GM08714 (cell line): Measurements from ENCODE around the gene NFKB1.
A peak's percentile ranks its signal among the peaks of the same experiment; 100 is the strongest.

Source experiments
- H3K4me3 ChIP-seq: fragments of 200-500 bp; sonication (Bioruptor generic); 2 replicates; pipeline ENCODE4 v1.5.1; 2014; ENCODE audit warnings: mild to moderate bottlenecking, low read length, inconsistent platforms
- ZNF274 ChIP-seq: IDR thresholded peaks from 2 replicates; pipeline ENCODE4 v1.6.1; 2012; ENCODE audit warnings: mild to moderate bottlenecking, low read depth, low read length

Gene NFKB1

GRCh38 chr4:102584091-102584490, 82.9 kb downstream of the NFKB1 start:
- H3K4me3 ChIP-seq, result no peak overlapping the region
- TF ChIP-seq ZNF274, result no peak

DNA sequence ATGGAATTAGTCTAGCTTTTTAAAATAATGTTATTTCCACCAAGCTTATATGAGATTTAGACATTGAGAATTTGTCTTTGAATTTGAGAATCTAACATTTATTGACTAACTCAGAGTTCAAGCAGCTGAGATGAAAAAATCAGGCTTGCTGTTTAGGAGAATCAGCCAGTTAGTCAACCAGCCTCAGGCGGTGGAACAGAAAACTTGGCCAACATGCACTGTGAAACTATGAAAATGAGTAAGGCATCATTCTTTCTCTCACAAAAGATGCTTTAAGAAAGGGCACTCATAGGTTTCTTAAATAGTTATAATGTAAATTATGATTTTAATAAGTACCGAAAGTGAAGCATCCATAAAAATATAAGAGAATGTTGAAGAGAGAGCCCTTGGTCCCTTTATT, 84.2 kb downstream of the NFKB1 start:
- no peak for TF ChIP-seq ZNF274
- H3K4me3 ChIP-seq, result no peak overlapping the region

- TF ChIP-seq ZNF274, result no peak
- no peak overlapping the region; the same call in 1 of the 2 replicates for H3K4me3 ChIP-seq
Measured at GRCh38 chr4:102586002-102586643, 85.0 kb downstream of the NFKB1 start.

DNA sequence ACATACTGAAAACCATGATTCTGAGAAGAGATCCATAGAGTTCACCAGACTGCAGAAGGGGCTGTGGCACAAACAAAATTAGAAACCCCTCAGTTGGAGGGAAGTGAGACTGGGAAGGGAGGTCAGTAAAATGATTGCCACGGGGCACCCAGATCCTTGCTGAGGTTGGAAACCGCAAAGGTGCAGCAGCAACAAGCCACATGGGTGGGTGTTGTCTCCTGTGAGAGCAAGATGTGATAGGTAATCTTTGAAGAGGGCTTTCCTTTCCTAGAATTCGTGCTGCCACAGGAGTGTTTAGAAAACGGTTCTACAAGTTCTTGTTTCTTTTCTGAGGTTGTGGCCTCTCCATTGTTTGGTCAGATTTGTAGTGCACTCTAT, 85.5 kb downstream of the NFKB1 start:
- H3K4me3 ChIP-seq, result no peak overlapping the region
- TF ChIP-seq ZNF274, result no peak

DNA sequence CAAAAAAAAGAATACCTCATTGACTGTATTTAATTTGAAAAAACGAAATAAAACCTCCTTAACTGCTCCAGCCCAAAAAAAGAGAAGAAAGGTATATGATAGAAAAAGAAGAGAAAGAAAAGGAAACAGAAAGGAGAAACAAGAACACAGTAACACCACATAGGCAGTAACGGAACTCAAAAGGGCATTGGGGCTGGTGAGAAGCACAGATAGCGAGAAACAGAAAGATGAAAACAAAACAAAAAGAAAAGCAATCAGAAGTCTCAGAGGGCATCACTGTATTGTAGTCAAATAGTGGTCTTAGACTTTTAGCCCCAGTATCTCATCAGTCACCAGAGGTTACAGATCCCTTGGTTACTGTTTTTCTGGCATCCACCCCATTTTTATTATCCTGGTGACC, 88.6 kb downstream of the NFKB1 start:
- H3K4me3 ChIP-seq, result no peak overlapping the region
- no peak for TF ChIP-seq ZNF274

- H3K4me3 ChIP-seq, result no peak overlapping the region
- TF ChIP-seq ZNF274, result no peak
Measured at GRCh38 chr4:102592256-102592655, 91.1 kb downstream of the NFKB1 start.

- no peak for TF ChIP-seq ZNF274
Measured at GRCh38 chr4:102593147-102593546, 92.0 kb downstream of the NFKB1 start.

DNA sequence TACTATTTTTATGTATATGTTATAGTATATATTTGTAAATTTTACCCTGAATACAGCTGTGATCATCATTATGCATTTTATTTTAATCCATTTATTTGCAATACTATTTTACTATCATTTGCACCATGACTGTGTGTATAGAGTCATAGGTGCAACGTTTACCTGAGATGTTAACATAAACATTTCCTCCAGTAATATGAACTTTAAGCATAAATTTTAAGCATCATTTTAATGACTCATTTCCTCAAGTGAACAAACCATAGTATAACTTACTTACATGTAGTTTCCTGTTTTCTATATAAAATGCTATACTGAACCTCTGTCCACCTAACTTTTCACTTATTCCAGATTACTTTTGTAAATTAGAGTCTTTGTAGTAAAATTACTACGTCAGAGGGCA, 92.8 kb downstream of the NFKB1 start:
- TF ChIP-seq ZNF274, result no peak
- no peak overlapping the region for H3K4me3 ChIP-seq

More at GRCh38 chr4:102593147-102593546, 92.0 kb downstream of the NFKB1 start:
- H3K4me3 ChIP-seq, result no peak overlapping the region

- TF ChIP-seq ZNF274, result no peak
- H3K4me3 ChIP-seq, result no peak overlapping the region
Measured at GRCh38 chr4:102596532-102596931, 95.4 kb downstream of the NFKB1 start.

DNA sequence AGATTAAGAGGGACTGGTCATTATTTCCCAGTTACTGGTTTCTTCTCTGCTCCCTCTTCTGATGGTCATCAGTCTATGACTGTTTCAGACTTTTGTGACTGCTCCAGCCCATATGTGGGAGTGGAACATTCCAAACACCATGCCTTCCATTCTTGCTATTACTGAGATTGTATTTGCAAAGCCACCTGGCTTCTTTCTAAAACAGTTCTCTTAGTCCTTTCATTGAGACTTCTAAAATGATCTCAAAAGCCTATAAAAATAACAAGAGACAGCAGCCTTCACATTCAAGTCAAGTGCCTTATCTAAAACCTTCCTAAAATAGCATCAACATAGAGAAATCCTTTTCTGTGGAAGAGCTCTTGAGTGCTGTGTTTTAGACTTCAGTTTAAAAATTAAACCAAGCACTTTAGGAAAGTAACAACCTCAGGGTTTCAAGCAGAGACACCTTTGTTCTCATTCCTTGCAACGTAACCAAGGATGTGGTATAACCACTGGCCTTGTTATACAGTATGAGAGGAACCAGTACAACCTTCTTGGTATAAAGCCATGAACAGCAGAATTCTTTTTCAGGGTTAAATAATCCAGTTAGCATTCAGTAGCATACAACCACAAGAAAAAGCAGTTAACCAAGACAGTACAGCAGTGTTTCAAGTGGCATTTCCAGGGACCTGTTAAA, 97.1 kb downstream of the NFKB1 start:
- peak overlapping the region; percentile 24; the same call in 1 of the 2 replicates for H3K4me3 ChIP-seq
- no peak for TF ChIP-seq ZNF274

DNA sequence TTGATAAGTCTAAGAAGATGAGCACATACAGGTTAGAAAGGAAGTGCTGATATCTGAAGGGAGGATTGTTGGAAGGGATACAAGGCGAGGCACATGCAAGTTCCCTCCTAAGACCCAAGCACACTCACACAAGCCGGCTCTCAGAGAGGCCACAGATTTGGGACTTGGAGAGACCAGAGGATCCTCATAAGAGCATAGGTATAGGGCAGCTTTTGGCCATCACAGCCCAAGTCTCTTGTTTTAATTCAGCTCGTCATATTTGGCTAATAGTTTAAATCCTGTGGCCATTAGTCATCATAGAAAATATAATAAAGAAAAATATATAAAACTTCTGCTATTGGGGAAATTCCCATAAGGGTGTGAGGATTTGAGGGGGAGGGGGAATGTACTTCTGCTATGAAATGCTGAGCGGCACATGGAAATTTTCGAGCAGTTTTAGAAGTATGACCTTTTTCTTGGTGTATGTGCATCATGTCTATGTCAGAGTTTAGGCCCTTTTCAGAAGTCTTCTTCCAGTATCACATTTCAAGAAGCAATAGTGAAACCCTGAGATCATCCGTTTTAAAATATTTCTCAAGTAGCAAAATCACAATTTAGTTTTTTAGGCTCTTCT, 97.7 kb downstream of the NFKB1 start:
- H3K4me3 ChIP-seq, result peak overlapping the region; percentile 42; the same call in 1 of the 2 replicates
- TF ChIP-seq ZNF274, result no peak

GRCh38 chr4:102599455-102599854, 98.3 kb downstream of the NFKB1 start:
- no peak overlapping the region; the same call in 1 of the 2 replicates for H3K4me3 ChIP-seq
- TF ChIP-seq ZNF274, result no peak

- H3K4me3 ChIP-seq, result no peak overlapping the region
Measured at GRCh38 chr4:102599886-102600285, 98.7 kb downstream of the NFKB1 start.

GRCh38 chr4:102600689-102601088, 99.5 kb downstream of the NFKB1 start:
- TF ChIP-seq ZNF274, result no peak
- no peak overlapping the region for H3K4me3 ChIP-seq

More at GRCh38 chr4:102599886-102600285, 98.7 kb downstream of the NFKB1 start:
- TF ChIP-seq ZNF274, result no peak

- no peak overlapping the region for H3K4me3 ChIP-seq
- TF ChIP-seq ZNF274, result no peak
Measured at GRCh38 chr4:102601586-102602227, 100.5 kb downstream of the NFKB1 start.
